Astrocyte of the spinal cord (primary cell): Measurements from ENCODE around the gene ECPAS.

Experiments used
- DNase-seq: peaks from one replicate; pipeline ENCODE4 v3.0.0; 2011; ENCODE audit warnings: low read depth, low spot score
- H3K4me3 ChIP-seq: 2 replicates; pipeline ENCODE4 v1.5.1; 2011; ENCODE audit warnings: low read depth, mild to moderate bottlenecking, low read length, moderate library complexity
- in situ Hi-C: cut with HindIII; loops from 2 replicates; pipeline ENCODE4 v1.10.0; 2017; ENCODE audit warnings: low sequenced_read_pairs
- TF ChIP-seq, protein P1 (sequence below): IDR thresholded peaks from 2 replicates; pipeline ENCODE4 v1.5.1; 2012; ENCODE audit warnings: low read depth, mild to moderate bottlenecking, low read length, inconsistent platforms

The ECPAS gene

DNA sequence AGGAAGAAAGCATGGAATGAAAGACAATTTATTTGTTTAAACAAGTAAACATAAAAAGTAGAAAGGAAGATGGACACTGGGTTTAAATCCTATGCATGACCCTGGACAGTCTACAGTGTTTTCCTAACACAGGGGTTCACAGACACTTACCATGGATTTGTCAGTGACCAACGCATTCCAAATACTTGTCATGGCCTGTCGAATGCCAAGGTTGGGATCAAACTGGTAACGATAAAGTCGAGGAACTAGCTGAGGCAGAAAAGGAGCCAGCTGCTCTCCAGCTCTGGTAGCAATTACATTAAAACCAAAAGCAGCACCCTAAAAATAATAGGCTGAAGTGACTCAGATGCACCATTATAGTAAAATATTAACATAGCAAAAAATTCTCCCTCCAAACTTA is 94.8 kb downstream of the ECPAS start:
- no peak for DNase-seq
- in situ Hi-C loops = no loop called here
- TF ChIP-seq, protein P1, sequence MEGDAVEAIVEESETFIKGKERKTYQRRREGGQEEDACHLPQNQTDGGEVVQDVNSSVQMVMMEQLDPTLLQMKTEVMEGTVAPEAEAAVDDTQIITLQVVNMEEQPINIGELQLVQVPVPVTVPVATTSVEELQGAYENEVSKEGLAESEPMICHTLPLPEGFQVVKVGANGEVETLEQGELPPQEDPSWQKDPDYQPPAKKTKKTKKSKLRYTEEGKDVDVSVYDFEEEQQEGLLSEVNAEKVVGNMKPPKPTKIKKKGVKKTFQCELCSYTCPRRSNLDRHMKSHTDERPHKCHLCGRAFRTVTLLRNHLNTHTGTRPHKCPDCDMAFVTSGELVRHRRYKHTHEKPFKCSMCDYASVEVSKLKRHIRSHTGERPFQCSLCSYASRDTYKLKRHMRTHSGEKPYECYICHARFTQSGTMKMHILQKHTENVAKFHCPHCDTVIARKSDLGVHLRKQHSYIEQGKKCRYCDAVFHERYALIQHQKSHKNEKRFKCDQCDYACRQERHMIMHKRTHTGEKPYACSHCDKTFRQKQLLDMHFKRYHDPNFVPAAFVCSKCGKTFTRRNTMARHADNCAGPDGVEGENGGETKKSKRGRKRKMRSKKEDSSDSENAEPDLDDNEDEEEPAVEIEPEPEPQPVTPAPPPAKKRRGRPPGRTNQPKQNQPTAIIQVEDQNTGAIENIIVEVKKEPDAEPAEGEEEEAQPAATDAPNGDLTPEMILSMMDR = no peak
- H3K4me3 ChIP-seq = no peak overlapping the region

DNA sequence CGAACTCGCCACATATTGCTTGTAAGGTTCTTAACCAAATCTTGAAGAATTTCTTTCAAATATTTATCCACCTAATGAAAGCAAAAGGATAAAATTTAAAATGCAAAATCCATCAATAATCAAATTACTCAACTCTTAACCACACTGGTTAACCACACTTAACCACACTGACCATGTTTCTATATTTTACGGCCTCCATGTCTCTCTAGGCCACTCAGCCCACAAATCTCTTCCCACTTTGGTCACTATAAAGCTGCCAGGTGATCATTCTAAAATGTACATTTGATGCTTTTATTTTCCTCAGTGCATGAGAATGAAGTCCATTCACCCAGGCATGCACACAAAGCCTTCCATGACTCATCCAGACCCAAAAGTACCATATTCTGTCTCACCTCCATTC is 97.8 kb downstream of the ECPAS start:
- H3K4me3 ChIP-seq = no peak overlapping the region
- in situ Hi-C loops = no loop called here
- TF ChIP-seq, protein P1 = no peak
- DNase-seq = peak; percentile 33

DNA sequence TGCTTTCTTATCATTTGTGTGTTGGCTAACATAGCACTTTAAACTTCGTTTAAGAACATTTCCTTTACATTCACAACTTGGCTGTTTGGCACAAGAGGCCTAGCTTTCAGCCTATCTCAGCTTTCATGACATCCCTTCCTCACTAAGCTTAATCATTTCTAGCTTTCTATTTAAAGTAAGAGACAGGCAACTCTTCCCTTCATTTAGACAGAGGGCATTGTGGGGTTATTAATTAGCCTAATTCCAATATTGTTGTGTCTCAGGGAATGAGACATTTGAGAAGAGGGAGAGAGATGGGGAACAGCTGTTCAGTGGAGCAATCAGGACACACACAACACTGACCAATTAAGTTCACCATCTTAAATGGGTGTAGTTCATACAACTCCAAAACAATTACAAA is 103.2 kb downstream of the ECPAS start:
- no peak overlapping the region for H3K4me3 ChIP-seq
- TF ChIP-seq, protein P1 = no peak
- no peak for DNase-seq
- in situ Hi-C loops = no loop called here

DNA sequence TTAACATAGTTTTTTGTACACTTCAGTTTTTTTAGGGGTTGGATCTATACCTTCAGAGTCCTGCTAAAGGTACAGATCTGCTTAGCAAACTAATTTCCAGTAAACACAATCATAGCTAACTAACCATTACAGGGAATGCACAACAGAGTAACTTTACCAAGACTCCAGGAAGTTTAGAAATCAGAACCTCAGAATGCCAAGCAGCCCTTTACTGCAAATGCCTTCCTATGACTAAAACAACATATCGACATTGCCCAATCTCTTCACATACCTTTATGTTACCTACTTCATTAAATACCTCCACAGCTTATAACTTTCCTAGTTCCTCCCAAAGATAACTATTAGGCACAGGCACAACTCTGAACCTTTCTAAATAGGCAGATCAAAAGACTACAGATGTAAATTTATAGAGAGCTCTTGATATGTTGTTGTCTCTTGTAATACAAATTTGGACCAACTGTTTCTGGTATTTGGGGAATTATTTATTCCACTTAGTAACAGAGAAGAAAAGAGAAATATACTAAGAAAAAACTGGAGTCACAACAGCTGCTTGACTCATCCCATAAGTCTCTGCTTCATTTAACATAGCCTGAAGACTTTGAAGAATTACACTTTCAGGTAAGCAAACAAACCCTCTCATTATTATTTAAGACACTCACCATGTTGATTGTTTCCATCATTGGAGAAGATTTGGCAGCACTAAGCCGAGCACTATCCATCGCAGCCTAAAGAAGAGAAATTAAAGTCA is 108.2 kb downstream of the ECPAS start:
- in situ Hi-C loops = no loop called here
- TF ChIP-seq, protein P1 = no peak
- no peak for DNase-seq
- H3K4me3 ChIP-seq = no peak overlapping the region

DNA sequence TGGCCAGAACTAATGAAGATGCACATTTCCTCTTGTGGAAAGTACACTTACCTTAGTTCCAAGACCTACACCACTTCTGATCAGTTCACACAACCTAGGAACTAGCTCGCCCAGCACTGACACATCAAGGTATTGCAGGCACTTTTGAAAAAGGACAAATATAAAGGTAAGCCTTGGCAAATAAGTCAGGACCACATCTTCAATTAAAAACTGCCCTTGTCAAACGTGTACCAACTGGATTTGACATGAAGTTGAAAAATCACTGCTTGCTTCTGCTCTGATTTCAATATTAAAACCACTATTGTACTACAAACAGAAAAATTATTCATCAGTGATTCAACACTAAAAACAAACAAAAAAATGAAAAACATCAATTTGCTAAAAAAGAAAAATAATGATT is 109.1 kb downstream of the ECPAS start:
- no peak overlapping the region for H3K4me3 ChIP-seq
- in situ Hi-C loops = no loop called here
- no peak for DNase-seq
- TF ChIP-seq, protein P1 = no peak

DNA sequence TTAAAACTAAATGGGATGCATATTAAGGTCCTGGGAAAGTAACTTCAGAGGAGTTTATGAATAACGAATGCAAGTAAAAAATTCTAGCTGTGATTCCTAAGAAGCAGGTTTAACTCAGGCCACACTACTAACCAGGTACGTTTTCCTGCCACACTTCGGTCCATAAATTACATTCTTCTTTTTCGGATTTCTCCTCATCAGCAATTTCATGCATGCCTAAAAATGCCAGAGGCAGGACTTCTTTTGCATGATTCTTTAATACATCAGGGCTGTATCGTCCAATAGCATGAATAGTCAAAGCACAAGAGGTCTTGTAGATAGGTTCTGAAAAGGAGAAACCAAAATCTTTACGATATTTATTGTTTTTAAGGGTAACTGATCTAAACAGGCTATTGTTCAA is 111.9 kb downstream of the ECPAS start:
- in situ Hi-C loops = no loop called here
- no peak for DNase-seq
- TF ChIP-seq, protein P1 = no peak
- H3K4me3 ChIP-seq = no peak overlapping the region
